ENCODE data around the gene CDC73.
A peak's percentile ranks its signal among the peaks of the same experiment; 100 is the strongest.
"Not testable (repeated sequence)": the region's sequence is repeated elsewhere in the genome, so short reads cannot be mapped to it uniquely, and the experiment has no call there.

CDC73 gene

DNA sequence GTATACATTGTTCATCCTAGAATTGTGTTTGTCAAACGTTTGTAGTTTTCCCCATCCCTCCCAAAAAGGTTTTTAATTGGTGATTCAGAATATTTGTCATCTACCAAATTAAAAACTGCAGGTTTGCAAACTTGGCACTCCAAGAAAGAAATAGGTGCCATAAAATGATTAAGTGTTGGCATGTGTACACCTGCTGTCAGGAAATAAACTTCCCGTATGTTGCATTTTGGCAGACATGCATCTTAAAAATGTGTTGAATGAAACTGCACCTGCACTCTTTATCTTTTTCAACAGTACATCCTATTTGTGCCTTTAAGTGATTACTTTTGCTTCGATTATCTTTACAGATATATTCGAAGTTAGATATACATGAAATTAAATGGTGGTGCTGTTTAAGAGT, 57.3 kb downstream of the CDC73 start:
- no peak for DNase-seq

DNA sequence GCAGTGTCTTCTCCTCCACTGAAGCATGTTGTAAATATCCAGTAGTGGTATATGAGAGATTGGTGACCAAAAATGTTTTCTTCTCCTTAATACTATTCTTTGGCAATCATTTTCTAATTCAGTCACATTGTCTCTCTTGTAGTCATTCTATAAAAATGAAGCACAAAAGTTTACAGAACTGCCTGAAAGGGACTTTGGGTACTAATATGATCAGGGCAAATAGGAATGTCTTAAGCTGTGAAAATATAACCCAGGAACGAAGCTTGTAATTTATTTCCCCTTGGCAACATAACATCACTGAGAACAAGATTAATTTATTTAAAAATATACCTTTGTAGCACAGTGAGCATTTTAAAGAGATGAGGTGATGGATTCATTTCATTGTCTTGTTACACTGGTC, 59.7 kb downstream of the CDC73 start:
- DNase-seq: no peak

DNA sequence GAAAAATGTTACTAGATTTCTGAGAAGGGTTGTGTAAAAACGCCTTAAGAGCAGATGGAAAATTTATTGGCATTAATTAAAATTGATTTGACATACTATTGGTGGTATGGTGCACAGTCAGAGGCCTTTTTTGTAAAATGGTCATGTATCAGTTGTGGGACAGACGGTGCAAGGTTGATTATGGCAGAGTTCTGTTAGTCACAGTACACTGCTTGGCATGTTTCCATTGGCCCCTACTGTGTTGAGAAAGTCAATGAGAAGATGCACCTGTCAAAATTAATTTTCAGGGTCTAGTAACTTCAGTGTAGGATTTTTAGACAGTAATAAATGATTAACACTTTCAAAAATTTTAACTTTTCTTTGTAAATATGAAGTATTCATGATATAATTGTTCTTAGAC, 60.2 kb downstream of the CDC73 start:
- no peak for DNase-seq

DNA sequence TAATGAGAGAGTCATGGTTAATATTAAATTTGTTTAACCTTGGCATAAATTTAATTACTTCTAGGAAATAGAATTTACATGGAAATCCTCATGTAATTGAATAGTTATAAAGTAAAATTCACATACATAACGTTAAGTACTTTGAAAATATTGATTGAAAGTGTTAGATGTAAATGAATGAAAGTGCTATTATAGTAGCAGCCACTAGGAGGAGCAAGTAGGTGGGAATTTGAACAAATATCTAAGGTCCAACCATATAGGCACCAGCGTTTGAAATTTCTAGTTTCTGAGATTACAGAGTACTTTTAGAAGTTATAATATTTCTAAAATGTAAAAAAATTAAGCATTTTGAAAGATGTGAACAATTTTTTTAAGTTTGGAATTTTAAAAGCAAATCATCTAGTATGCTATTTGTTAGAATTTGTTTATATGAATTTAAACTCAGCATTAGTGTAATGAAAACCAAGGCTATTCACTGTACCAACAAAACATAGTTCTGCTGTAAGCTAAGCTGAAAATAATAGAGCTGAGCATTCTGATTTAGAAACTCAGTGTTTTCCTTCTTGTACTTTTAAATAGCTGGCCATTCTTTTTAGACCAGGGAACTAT, 61.3 kb downstream of the CDC73 start:
- DNase-seq: peak in 2 of 51 donors; percentile 6 to 56

DNA sequence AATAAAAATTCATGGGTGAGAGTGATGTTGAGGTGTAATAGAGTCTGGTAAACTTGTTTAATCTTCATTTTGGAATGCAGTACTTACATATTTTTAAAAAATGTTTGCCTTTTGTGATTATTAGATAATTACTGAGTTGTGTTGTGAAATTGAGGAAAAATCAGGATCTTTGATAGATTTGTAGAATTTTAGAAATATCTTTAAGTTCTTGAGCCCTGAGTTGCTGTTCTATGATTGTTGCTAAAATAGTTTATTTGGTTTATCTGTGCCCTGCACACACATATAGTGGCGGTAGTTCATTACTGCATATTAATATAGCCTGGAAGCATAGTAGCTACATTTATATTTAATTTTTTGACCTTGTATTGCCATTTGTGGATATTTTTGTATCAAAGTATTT, 62.9 kb downstream of the CDC73 start:
- no peak for DNase-seq

DNA sequence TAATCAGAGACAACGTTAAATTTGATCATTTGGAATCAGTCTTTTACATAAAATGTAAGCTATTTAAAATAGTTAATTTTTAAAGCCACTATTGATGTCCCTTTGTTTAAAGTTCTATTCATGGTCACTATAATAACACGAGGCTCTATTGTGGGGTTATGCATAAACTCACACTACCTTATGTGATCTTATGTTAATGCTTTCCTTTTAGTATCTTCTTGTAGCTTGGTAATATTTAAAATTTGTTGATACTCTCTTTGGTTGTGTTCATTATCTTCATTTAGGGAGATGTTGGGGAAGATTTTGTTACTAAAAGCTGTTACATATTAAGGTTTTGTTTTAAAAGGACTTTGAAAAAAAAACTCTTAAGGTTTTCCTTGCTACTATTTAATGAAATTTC, 63.4 kb downstream of the CDC73 start:
- DNase-seq: no peak

DNA sequence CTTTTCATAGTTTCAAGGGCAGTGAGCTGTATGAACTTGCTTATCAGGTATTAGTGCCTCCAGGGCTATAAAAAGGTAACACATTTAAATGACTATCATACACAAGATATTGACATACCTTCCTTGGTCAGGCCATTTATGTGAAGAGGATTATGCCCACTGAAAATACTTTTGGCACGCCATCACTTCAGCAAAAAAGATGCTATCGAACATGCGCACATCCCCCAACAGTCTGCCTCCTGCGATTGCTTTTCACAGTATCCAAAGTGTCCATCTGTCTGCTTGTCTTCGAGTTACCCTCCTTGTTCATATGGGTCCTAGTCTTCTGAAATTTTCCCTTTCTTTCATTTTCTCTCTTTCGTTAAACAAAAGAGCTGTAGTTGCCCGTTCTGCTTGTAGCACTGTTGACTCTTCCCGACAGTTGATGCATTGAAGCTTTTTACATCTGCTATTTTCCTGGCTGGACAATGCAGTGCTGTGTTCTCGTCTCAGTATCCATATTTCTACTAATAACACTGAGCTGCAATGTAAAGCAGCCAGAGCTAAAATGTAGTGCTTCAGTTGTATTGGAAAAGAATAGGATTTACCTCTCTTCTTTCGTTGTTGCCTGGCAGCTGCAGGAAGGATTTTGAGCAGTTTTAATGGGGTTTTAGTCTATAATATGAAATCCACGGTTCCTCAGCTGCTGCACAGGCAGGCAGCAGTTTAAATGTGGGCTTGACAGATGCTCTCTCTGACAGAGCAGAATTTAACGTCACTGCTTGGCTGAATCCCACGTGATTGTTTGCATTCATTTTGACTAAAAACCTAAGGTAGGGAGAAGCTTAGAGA, 64.3 kb downstream of the CDC73 start, which contains the start of gene B3GALT2:
Gene B3GALT2 (minus strand): TSS at position 713 of the 831 bp plus-strand sequence. CDS start 5,051 bp downstream, outside the sequence.
- DNase-seq: peak in 34 of 51 donors; percentile 3 to 90 (median 30)

DNA sequence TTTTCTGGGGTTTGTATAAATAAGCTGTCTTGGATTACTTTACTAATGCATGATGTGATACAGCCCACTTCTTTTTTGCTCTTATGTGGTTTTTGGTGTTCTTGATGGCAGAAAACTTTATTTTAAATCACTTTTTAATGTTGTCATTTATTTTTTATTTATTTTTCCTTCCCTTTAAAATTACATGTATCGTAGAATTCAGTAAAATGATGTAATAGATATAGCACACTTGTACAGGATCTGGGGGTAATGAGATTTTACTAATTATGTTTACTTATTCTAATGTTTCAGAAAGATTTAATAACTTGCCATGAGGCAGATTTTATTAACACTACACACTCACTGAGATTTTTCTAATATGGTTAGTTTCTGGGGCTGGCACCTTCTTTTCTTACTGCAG, 65.3 kb downstream of the CDC73 start:
- no peak for DNase-seq

DNA sequence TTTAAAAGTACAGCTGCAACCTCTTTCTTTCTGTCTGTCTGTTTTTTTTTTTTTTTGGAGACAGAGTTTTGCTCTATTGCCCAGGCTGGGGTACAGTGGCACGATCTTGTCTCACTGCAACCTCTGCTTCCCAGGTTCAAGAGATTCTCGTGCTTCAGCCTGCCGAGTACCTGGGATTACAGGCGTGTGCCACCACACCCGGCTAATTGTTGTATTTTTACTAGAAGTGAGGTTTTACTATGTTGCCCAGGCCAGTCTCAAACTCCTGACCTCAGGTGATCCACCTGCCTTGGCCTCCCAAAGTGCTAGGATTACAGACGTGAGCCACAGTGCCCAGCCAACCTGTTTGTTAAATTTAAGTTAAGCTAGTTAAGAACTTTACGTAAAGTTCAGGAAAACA, 67.1 kb downstream of the CDC73 start:
- not testable (repeated sequence) for DNase-seq

DNA sequence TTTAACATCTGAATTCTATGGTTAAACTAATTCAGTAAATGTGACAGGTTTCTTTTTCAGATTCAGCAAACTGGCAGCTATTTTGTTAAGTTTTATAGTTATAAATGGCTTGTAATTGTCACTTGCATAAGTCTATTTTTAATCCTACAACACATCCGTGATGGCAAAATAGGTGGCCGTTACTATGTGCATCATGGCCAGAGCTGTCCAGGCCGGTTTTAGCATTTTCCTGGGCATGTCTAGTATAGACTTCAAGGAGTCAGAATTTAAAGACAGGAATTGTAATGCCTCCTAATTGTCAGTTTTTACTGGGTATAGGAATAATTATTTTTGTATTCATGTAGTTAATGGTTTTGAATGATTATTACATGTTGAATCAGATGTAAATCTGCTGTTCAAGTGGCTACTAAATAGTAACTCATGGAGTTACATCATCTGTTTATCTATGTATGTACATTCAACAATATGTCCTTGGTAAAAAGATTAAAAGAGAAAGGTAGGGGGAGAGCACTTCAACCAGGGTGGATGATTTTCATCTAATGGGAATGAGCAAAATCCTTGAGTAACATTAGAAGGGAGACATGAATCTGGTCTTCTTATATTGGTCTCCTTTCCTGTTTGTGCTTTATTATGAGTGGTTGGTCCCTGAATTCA, 67.7 kb downstream of the CDC73 start:
- peak in 2 of 51 donors; percentile 10 to 36 for DNase-seq

DNA sequence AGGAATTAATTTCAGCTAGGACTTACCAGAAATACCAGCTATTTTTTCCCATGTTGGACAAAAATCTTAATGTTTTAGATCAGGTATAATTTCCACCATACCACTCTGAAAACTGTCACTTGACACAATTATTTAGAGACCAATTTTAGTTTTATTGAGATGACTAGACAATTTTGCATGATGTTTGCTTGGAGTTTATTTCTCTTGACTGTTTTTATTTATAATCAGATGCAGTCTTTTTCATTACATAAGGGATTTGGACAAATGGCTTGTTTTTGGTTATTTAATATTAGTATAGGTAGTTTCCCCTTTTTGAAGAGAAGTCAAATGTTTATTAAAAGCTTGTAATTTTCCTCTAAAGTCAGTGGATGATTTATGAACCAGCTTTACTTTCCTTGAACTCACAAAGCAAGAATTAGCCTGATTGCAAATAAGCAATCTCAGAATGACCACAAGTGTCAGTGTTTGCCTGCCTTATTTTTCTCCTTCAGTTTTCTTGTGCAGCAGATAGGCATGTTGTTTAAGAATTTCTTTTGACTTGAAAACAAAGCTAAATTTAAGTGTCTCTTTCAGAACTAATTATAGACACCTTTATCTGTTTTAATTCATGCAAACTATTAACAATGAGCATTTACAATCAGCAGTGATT, 68.4 kb downstream of the CDC73 start:
- DNase-seq: no peak

DNA sequence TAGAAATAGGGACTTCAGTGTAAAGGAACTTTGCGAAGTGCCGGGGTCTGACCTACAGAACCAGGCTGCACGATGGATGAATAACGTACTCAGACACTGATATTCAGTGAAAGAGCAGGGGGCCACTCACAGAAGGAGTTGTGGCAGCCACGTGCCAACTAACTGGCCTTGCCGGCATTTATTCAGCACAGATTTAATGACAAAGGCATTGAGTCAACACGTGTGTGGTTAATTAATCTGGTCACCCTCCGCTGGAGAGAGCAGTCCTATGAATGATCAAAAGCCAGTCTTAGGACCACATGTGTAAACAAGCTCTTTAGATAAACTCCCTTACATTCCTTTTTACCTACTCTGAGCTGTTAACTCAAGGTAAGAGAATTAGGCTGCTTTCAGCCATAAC, 70.8 kb downstream of the CDC73 start:
- DNase-seq: no peak

DNA sequence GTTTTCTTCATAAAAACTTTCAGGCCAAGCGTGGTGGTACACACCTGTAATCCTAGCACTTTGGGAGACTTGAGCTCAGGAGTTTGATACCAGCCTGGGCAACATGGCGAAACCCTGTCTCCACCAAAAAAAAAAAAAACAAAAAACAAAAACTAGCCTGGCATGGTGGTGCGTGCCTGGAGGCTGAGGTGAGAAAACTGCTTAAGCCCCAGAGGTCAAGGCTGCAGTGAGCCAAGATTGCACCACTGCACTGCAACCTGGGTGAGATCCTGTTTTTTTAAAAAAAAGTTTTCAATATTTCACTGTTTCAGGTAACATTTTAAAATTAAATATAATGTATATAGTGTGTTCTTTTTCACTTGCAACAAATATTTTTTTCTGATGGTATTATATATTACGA, 78.1 kb downstream of the CDC73 start:
- no peak for DNase-seq

DNA sequence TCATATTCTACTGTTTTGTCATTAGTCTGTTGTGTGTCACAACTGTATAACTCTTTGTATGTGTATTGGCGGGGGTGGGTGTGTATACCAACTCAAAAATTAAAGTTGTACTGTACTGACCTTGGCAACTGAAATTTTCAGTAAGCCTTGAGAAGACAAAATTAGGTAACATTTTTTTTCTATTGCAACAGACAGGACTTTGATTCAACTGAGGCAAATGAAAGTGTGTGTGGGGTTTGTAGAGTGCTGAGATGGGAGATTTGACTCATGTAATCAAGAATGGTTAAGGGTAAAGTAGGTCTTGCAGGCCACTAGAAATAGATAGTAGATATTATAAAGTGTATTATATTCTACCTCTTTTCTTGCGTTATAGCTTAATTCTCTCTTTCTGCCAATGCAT, 79.2 kb downstream of the CDC73 start:
- DNase-seq: no peak

DNA sequence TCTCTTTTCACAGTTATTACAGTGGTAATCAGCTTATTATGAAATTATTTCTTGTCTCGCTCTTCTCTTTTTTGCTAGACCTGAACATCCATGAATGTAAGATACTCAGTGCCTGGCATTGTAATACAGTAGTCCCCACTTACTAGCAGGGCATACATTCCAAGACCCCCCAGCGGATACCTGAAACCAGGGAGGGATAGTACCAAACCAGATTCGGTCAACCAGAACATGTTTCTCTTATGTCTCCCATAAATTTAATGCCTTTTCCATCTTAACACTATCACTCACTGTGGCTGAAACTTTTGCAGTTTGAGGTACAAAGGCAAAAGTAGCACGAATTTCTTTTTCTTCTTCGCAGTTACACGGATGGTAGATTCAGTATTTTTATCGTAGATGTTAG, 89.2 kb downstream of the CDC73 start:
- no peak for DNase-seq

DNA sequence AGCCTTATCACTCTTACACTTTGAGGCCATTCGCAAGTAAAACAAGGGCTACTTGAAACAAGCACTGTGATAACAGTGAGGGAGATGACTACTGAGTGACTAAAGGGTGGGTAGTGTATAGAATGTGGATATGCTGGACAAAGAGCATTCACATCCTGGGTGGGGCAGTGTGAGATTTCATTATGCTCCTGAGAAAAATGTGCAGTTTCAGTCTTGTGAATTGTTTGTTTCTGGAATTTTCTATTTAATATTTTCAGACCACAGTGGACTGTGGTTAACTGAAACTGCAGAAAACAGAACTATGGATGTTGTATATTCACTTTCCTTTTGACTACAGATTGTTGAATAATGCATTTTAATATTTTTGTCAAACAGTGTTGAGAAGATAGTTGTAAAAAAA, 89.7 kb downstream of the CDC73 start:
- DNase-seq: no peak

DNA sequence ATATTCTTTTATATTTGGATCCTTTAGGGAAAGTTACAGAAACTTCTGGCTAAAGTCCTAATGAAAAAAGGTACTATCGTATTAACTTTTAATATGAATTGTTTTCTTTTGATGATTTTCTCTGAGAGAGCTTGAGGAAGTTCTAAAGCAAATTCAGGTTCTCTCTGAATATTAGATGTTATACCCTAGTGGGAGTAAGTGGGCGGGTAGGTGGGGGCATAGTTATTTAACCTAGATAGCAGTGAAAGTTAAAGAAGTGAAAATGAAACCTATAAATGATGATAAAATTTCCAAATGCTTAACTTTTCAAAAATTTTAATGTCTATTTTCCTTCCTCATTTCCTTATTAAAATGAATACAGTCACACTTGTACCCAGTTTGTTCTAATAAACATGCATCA, 90.8 kb downstream of the CDC73 start:
- DNase-seq: no peak

DNA sequence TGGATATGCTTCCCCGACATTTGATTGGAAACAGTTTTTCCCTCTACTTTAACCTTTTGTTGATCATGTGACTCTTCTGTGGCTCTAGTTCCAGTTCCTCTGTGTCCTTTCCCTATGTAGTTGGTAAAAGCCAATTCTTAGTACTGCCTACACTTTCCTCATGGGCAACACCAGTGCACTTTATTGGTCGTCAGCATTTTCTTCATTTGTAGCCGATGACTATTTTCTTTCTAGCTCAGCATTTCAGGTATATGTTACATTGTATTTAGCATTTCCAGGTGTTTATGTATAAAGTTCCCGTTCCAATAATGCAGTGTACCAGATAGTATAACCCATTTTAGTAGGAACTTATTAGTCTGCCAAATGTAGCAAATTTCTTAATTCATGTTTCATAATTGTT, 92.2 kb downstream of the CDC73 start:
- DNase-seq: no peak

DNA sequence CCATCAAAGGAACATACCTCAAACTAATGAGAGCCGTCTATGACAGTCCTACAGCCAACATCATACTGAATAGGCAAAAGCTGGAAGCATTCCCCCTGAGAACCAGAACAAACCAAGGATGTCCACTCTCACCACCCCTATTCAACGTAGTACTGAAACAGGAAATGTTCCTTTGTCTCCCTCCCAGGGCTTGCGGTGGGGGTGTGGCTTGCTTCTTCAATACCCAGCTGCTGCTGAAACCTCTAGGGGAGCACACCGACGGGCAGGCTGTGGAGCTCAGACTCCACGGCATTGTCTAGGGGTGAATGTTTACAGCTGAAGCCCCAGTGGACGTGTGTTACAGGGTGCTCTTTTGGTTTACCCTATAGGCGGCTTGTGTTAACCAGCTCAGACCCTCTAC, 95.1 kb downstream of the CDC73 start:
- no peak for DNase-seq

DNA sequence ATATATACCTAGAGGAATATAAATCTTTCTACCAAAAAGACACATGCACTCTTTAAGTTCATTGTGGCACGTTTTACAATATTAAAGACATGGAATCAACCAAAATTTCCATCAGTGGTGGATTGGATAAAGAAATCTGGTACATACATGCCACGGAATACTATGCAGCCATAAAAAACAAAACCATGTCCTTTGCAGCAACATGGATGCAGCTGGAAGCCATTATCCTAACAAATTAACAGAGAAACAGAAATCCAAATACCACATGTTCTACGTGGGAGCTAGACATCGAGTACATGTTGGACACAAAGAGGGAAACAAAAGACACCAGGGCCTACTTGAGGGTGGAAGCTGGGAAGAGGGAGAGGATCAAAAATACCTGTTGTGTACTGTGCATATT, 97.6 kb downstream of the CDC73 start:
- DNase-seq: no peak

DNA sequence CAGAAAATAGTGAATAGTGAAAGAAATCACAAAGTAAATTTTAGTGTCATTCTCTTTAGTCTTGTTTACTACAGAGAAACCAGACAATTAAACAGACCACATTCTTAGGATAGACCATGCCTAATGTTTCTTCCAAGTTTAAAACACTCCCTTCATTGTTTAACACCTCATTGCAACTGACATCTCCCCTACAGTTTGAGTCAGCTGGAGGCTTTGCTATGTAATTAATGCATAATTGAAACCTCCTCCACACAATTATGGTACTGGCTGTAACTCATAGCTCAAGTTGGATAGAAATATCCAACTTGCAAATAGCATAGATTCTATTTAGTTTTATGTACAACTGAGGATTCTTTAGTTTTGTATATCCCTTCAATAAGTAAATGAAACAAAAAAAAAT, 99.8 kb downstream of the CDC73 start:
- DNase-seq: peak in 1 of 51 donors; percentile 4

DNA sequence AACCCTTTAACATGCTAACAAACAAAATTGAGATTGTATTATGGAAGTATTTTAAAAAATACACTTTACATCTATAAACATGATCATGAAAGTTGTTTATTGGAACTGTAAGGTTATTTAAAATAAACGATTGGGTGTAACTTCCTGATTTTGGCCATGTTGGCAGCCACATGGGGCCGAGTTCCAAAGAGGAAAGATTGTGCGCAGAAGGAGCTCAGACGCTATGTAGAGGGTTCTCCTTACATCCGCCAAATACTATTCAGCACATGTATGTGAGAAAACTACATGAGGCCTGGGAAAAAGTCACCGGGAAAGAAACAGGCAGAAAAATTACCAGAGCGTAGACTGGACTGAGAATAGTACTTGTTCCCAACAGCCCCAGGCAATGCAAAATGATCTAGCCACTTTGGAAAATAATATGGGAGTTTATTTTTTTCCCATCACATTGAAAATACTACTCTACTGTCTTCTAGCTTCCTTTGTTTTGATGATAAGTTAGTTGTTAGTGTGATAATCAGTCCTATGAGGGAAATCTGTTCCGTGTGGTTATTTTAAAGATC, 100.3 kb downstream of the CDC73 start:
- DNase-seq: no peak

Data from hypothalamus (tissue), 51 donors.